IPS DF 6.9 (cell line): ENCODE data around the gene SUSD6.

Experiments
- DNase-seq: peaks from one replicate; pipeline ENCODE4 v3.0.0-alpha.2; 2013; ENCODE audit warnings: low read depth, low spot score
- H3K27ac ChIP-seq: one replicate; pipeline ENCODE4 v1.5.1; 2013; ENCODE audit warnings: low read length, control low read depth
- H3K27me3 ChIP-seq: 2 replicates; pipeline ENCODE4 v1.6.1; 2013; ENCODE audit warnings: mild to moderate bottlenecking, low read length; ENCODE audit not compliant: control insufficient read depth, insufficient read depth
- H3K36me3 ChIP-seq: 2 replicates; pipeline ENCODE4 v1.6.1; 2013; ENCODE audit warnings: low read length; ENCODE audit not compliant: control insufficient read depth, insufficient read depth
- H3K4me1 ChIP-seq: 2 replicates; pipeline ENCODE4 v1.6.1; 2013; ENCODE audit warnings: low read length; ENCODE audit not compliant: control insufficient read depth, insufficient read depth
- H3K4me3 ChIP-seq: 2 replicates; pipeline ENCODE4 v1.5.1; 2013; ENCODE audit warnings: mild to moderate bottlenecking, low read length
- H3K9me3 ChIP-seq: 2 replicates; pipeline ENCODE4 v1.6.1; 2013; ENCODE audit warnings: low read length, inconsistent platforms; ENCODE audit not compliant: control insufficient read depth, insufficient read depth
- WGBS: extraction: QIAGEN DNeasy Blood & Tissue Kit; methylation state at CpG from one replicate; pipeline ENCODE4 v1.1.7; 2013; ENCODE audit warnings: mixed read lengths, missing lambda C conversion rate; ENCODE audit not compliant: insufficient read length, insufficient coverage; 5-methylcytosine and 5-hydroxymethylcytosine counted together

The SUSD6 gene

DNA sequence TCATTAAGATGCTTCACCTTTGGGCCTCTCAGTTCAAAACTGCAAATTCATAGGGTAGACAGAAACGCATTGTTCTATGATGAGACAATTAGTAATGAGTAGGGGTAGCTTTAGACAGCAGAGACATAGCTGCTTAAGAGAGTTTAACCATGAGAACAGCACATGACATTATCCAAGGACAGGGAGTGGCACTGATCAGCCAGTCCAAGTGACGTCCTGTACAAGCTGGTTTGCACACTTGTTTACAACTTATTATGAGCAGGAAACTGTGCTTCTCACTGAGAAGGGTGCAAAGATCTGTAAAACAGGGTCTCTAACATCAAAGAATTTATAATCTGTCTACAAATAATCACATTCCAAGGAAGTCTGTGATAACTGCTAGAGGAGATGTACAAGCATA lies 144.4 kb downstream of the SUSD6 start:
- no peaks in the 10 kb centered on the region for H3K36me3 ChIP-seq
- no peak overlapping the region for H3K4me3 ChIP-seq
- H3K27me3 ChIP-seq: no peaks in the 10 kb centered on the region
- no peaks in the 10 kb centered on the region for H3K4me1 ChIP-seq
- DNase-seq: no peak
- H3K27ac ChIP-seq: no peak overlapping the region
- no CpG with 5 or more reads among the region's 2 CpGs for WGBS
- H3K9me3 ChIP-seq: no peaks in the 10 kb centered on the region

DNA sequence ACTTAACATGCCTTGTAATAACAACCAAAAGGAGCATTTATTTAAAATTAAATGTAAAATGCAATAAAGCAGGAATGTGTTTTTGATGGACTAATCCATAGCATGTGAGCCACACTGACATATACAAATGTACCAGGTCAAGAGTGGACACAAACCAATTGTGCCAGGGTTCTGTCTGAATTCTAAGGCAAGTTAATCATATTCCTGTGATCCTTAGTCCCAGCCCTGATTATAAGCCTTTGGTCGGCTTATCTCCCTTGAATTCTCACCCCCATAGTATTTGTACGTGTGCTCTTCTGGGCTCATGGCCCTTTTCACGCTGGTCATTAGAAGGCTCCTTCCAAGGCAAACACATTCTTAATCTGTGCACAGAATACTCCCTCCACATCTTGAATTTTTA lies 144.9 kb downstream of the SUSD6 start:
- no peaks in the 10 kb centered on the region for H3K4me1 ChIP-seq
- no CpG with 5 or more reads among the region's 3 CpGs for WGBS
- no peak overlapping the region for H3K27ac ChIP-seq
- H3K9me3 ChIP-seq: no peaks in the 10 kb centered on the region; the same call in 1 of the 2 replicates
- H3K4me3 ChIP-seq: no peak overlapping the region
- H3K36me3 ChIP-seq: no peaks in the 10 kb centered on the region
- no peaks in the 10 kb centered on the region for H3K27me3 ChIP-seq
- no peak for DNase-seq

DNA sequence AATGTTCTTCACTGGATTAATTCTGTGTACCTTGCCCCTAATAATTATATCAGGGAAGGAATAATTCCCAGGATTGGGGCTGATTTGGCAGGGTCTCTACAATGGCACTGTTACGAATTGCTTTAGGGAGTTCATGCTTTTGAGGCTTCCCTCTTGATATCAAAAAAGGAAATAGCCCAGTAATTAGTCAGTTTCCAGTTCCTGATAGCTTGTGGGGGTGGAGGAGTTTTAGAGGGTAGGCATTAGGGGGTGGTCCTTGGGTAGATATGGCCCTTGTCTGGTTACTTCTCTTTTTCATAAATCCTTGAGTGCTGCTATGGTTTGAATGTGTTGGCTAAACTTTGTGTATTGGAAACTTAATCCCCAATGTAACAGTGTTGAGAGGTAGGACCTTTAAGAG lies 149.4 kb downstream of the SUSD6 start:
- H3K36me3 ChIP-seq: no peaks in the 10 kb centered on the region
- no peak for DNase-seq
- H3K4me3 ChIP-seq: no peak overlapping the region
- H3K4me1 ChIP-seq: no peaks in the 10 kb centered on the region
- no peaks in the 10 kb centered on the region; the same call in 1 of the 2 replicates for H3K9me3 ChIP-seq
- WGBS: no CpG with 5 or more reads among the region's 1 CpG
- H3K27me3 ChIP-seq: no peaks in the 10 kb centered on the region
- H3K27ac ChIP-seq: no peak overlapping the region

DNA sequence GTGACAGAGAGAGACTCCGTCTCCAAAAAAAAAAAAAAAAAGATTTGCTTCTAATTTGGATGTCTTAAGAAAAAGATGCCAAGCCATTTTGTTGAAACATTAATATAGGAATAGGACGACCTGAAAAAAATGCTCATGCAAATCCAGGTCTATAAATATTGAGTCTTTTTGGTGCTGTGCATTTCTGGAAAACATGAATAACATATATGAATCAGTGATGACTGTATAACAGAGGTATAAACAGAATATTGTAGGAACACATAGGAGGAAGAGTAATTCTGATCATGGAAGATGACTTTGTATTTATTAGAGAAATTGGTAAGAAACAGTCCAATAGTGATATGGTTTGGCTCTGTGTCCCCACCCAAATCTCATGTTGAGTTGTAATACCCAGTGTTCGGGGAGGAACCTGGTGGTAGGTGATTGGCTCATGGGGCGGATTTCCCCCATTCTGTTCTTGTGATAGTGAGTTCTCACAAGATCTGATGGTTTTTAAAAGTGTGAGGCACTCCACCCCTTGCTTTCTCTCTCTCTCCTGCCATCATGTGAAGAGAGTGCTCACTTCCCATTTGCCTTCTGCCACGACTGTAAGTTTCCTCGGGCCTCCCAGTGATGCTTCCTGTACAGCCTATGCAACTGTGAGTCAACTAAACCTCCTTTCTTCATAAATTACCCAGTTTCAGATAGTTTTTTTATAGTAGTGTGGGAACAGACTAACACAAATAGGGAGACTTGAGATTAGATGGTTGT lies 152.5 kb downstream of the SUSD6 start:
- H3K4me3 ChIP-seq: no peak overlapping the region
- H3K36me3 ChIP-seq: peaks cover 8% of the 10 kb centered on the region; the same call in 1 of the 2 replicates
- H3K27me3 ChIP-seq: no peaks in the 10 kb centered on the region
- no peaks in the 10 kb centered on the region; the same call in 1 of the 2 replicates for H3K9me3 ChIP-seq
- H3K27ac ChIP-seq: no peak overlapping the region
- DNase-seq: no peak
- no CpG with 5 or more reads among the region's 6 CpGs for WGBS
- no peaks in the 10 kb centered on the region; the same call in 1 of the 2 replicates for H3K4me1 ChIP-seq
